H1 (cell line): ENCODE data around the gene ASS1. TPM values are rescaled to one million over a fixed set of nuclear protein-coding genes. Genes with fewer than 3 reads are reported as not detected.

Experiments used
- CTCF ChIA-PET: fragments of 300-600 bp; sonication (Branson Sonifier 250); formaldehyde crosslinking; loops from one replicate; lab custom pipeline; 2021; ENCODE audit not compliant: partially characterized antibody; lab: Charles Lee
- POLR2A ChIA-PET: fragments of 300-600 bp; sonication (Branson Sonifier 250); formaldehyde crosslinking; loops from one replicate; lab custom pipeline; 2021; ENCODE audit warnings: inconsistent platforms; ENCODE audit not compliant: partially characterized antibody; lab: Charles Lee
- DNase-seq, 2 experiments: peaks; one replicate each; pipeline versions ENCODE4 v3.0.0 to v3.0.0-alpha.2; 2010 to 2022; ENCODE audit warnings: low spot score in 2 of 2, low read depth in 1 of 2, mixed read lengths in 1 of 2
- FAIRE-seq: peaks from 2 replicates; lab custom pipeline; 2011; peaks lifted over from hg19 to GRCh38; lab: Jason Lieb, UNC
- H2AFZ ChIP-seq: 2 replicates; pipeline ENCODE4 v1.8.1; 2012; ENCODE audit warnings: low read length, inconsistent platforms
- H2AK5ac ChIP-seq: 2 replicates; pipeline ENCODE4 v1.6.1; 2013; ENCODE audit warnings: low read depth, low read length
- H2BK120ac ChIP-seq: replicated peaks from 2 replicates; pipeline ENCODE3; 2013; ENCODE audit warnings: low read depth, low read length, inconsistent platforms
- H2BK12ac ChIP-seq: 2 replicates; pipeline ENCODE4 v1.6.1; 2013; ENCODE audit warnings: low read depth, low read length
- H2BK15ac ChIP-seq: 2 replicates; pipeline ENCODE4 v1.6.1; 2013; ENCODE audit warnings: low read length
- H2BK20ac ChIP-seq: 2 replicates; pipeline ENCODE4 v1.6.1; 2013; ENCODE audit warnings: low read length
- H2BK5ac ChIP-seq: 2 replicates; pipeline ENCODE4 v1.6.1; 2013; ENCODE audit warnings: low read depth, low read length
- H3K14ac ChIP-seq: 2 replicates; pipeline ENCODE4 v1.6.1; 2013; ENCODE audit warnings: inconsistent platforms; ENCODE audit not compliant: insufficient read length
- H3K18ac ChIP-seq: 2 replicates; pipeline ENCODE4 v1.6.1; 2013; ENCODE audit warnings: low read length; ENCODE audit errors: extremely low read depth
- H3K23ac ChIP-seq: 2 replicates; pipeline ENCODE4 v1.6.1; 2013; ENCODE audit warnings: inconsistent platforms; ENCODE audit not compliant: insufficient read length
- H3K23me2 ChIP-seq: 2 replicates; pipeline ENCODE4 v1.6.1; 2013; ENCODE audit warnings: low read depth, low read length
- H3K27ac ChIP-seq: 2 replicates; pipeline ENCODE4 v1.6.1; 2011; ENCODE audit warnings: low read depth, low read length, inconsistent platforms
- H3K27me3 ChIP-seq, 4 experiments: replicated peaks in 1 of 4; 1 replicate in 1 of 4; 2 replicates in 3 of 4; pipeline versions ENCODE4 v1.6.1 to v1.8.1; 2011 to 2013; ENCODE audit warnings: low read length in 3 of 4, mild to moderate bottlenecking in 3 of 4, inconsistent platforms in 2 of 4, mixed read lengths in 2 of 4, moderate library complexity in 1 of 4; ENCODE audit not compliant: control insufficient read depth in 3 of 4, insufficient read depth in 3 of 4; ENCODE audit errors: extremely low read depth in 1 of 4
- H3K36me3 ChIP-seq, 4 experiments: 2 replicates each; pipeline versions ENCODE4 v1.6.1 to v1.8.1; 2011 to 2013; ENCODE audit warnings: mild to moderate bottlenecking in 4 of 4, low read length in 3 of 4, moderate library complexity in 2 of 4, control low read depth in 1 of 4, inconsistent platforms in 1 of 4; ENCODE audit not compliant: insufficient read depth in 4 of 4, control insufficient read depth in 2 of 4
- H3K4ac ChIP-seq: replicated peaks from 2 replicates; pipeline ENCODE3; 2013; ENCODE audit warnings: low read length, low read depth, mixed read lengths, inconsistent platforms; ENCODE audit not compliant: insufficient read length
- H3K4me1 ChIP-seq, 4 experiments: replicated peaks in 1 of 4; 1 replicate in 1 of 4; 2 replicates in 3 of 4; pipeline versions ENCODE4 v1.6.1 to v1.8.1; 2011 to 2013; ENCODE audit warnings: low read length in 3 of 4, inconsistent platforms in 2 of 4, mixed read lengths in 1 of 4; ENCODE audit not compliant: insufficient read depth in 4 of 4, control insufficient read depth in 3 of 4
- H3K4me2 ChIP-seq, 2 experiments: 2 replicates each; pipeline versions ENCODE4 v1.6.1 to v1.8.1; 2011 to 2013; ENCODE audit warnings: low read depth in 2 of 2, low read length in 2 of 2, control low read depth in 1 of 2, inconsistent platforms in 1 of 2, mild to moderate bottlenecking in 1 of 2; ENCODE audit not compliant: insufficient read depth in 1 of 2
- H3K4me3 ChIP-seq, 4 experiments: fragments of 200-600, 300-600 bp in 1 of 4; sonication (generic), shearing (Covaris generic), sonication (Bioruptor Twin) in 1 of 4; 2 replicates each; pipeline versions ENCODE4 v1.5.1 to v1.8.1; 2011 to 2016; ENCODE audit warnings: low read length in 4 of 4, low read depth in 3 of 4, control low read depth in 2 of 4, inconsistent platforms in 2 of 4, mild to moderate bottlenecking in 2 of 4, mixed read lengths in 1 of 4, moderate library complexity in 1 of 4; ENCODE audit not compliant: insufficient read depth in 2 of 4; ENCODE audit errors: extremely low read depth in 1 of 4
- H3K56ac ChIP-seq: replicated peaks from 2 replicates; pipeline ENCODE3; 2013; ENCODE audit warnings: low read depth, mild to moderate bottlenecking, mixed read lengths, low read length, inconsistent platforms; ENCODE audit not compliant: insufficient read length
- H3K79me1 ChIP-seq: 2 replicates; pipeline ENCODE4 v1.6.1; 2013; ENCODE audit warnings: low read depth, low read length, control low read depth
- H3K79me2 ChIP-seq, 2 experiments: 2 replicates each; pipeline versions ENCODE4 v1.6.1 to v1.8.1; 2012 to 2013; ENCODE audit warnings: low read length in 2 of 2, mild to moderate bottlenecking in 2 of 2, inconsistent platforms in 1 of 2; ENCODE audit not compliant: insufficient read depth in 2 of 2, control insufficient read depth in 1 of 2
- H3K9ac ChIP-seq, 4 experiments: replicated peaks in 1 of 4; 1 replicate in 1 of 4; 2 replicates in 3 of 4; pipeline versions ENCODE4 v1.6.1 to v1.8.1; 2011 to 2013; ENCODE audit warnings: low read depth in 3 of 4, low read length in 3 of 4, control low read depth in 2 of 4, mild to moderate bottlenecking in 2 of 4, moderate library complexity in 2 of 4, inconsistent platforms in 1 of 4; ENCODE audit errors: extremely low read depth in 1 of 4
- H3K9me3 ChIP-seq, 2 experiments: 2 replicates each; pipeline versions ENCODE4 v1.6.1 to v1.8.1; 2012 to 2013; ENCODE audit warnings: mild to moderate bottlenecking in 2 of 2, moderate library complexity in 2 of 2, control low read depth in 1 of 2, inconsistent platforms in 1 of 2, low read depth in 1 of 2, low read length in 1 of 2, mixed read lengths in 1 of 2; ENCODE audit not compliant: insufficient read depth in 2 of 2
- H4K20me1 ChIP-seq, 2 experiments: replicated peaks in 1 of 2; 2 replicates each; pipeline versions ENCODE3 to v1.8.1; 2011 to 2013; ENCODE audit warnings: inconsistent platforms in 2 of 2, low read length in 2 of 2, mild to moderate bottlenecking in 1 of 2; ENCODE audit not compliant: insufficient read depth in 2 of 2, control insufficient read depth in 1 of 2
- H4K5ac ChIP-seq: 2 replicates; pipeline ENCODE4 v1.6.1; 2013; ENCODE audit warnings: low read length, low read depth, mixed read lengths, inconsistent platforms; ENCODE audit not compliant: insufficient read length
- H4K8ac ChIP-seq: 2 replicates; pipeline ENCODE4 v1.8.0; 2013; ENCODE audit warnings: mild to moderate bottlenecking, moderate library complexity, low read length, inconsistent platforms; ENCODE audit not compliant: insufficient read depth; ENCODE audit errors: extremely low read depth
- H4K91ac ChIP-seq: replicated peaks from 2 replicates; pipeline ENCODE3; 2013; ENCODE audit warnings: low read length, mixed read lengths, inconsistent platforms; ENCODE audit not compliant: insufficient read length
- ATF2 ChIP-seq: IDR thresholded peaks from 2 replicates; pipeline ENCODE4 v1.6.1; 2012; ENCODE audit warnings: low read length, inconsistent platforms
- CEBPB ChIP-seq: IDR thresholded peaks from 2 replicates; pipeline ENCODE4 v1.6.1; 2012; ENCODE audit warnings: low read depth, low read length
- KDM1A ChIP-seq: fragments of 200-600, 300-600 bp; sonication (generic); IDR thresholded peaks from 2 replicates; pipeline ENCODE4 v1.7.1; 2016; ENCODE audit warnings: mild to moderate bottlenecking, low read length, borderline replicate concordance
- NANOG ChIP-seq: IDR thresholded peaks from 2 replicates; pipeline ENCODE4 v1.6.1; 2011; ENCODE audit warnings: low read length, low read depth, mild to moderate bottlenecking, inconsistent platforms; ENCODE audit not compliant: insufficient read depth, poor library complexity, severe bottlenecking
- NRF1 ChIP-seq: IDR thresholded peaks from 2 replicates; pipeline ENCODE4 v1.6.1; 2011; ENCODE audit warnings: mild to moderate bottlenecking, low read depth, low read length, improper control_type of control experiment
- PHF8 ChIP-seq: fragments of 200-600 bp; sonication (generic); conservative IDR thresholded peaks from 2 replicates; pipeline ENCODE4 v1.7.1; 2012; ENCODE audit warnings: low read depth, mild to moderate bottlenecking, inconsistent platforms, low read length, moderate library complexity
- RXRA ChIP-seq: IDR thresholded peaks from 2 replicates; pipeline ENCODE4 v1.6.1; 2011; ENCODE audit warnings: low read depth, mild to moderate bottlenecking, low read length, moderate library complexity; ENCODE audit not compliant: insufficient read depth
- SIX5 ChIP-seq: IDR thresholded peaks from 2 replicates; pipeline ENCODE4 v1.6.1; 2011; ENCODE audit warnings: mild to moderate bottlenecking, low read depth, low read length
- SP1 ChIP-seq: IDR thresholded peaks from 2 replicates; pipeline ENCODE4 v1.6.1; 2011; ENCODE audit warnings: low read depth, low read length
- SP4 ChIP-seq: IDR thresholded peaks from 2 replicates; pipeline ENCODE4 v1.6.1; 2012; ENCODE audit warnings: low read length, inconsistent platforms
- TEAD4 ChIP-seq: IDR thresholded peaks from 2 replicates; pipeline ENCODE4 v1.6.1; 2012; ENCODE audit warnings: low read depth, low read length, inconsistent platforms, mixed read lengths
- WGBS, 2 experiments: shearing (Covaris generic) in 1 of 2; methylation state at CpG; one replicate each; pipeline versions ENCODE4 v1.1.6 to v1.1.7; 2013 to 2015; ENCODE audit warnings: low lambda C conversion rate in 2 of 2, mixed read lengths in 2 of 2, inconsistent platforms in 1 of 2, low coverage in 1 of 2, missing lambda C conversion rate in 1 of 2; ENCODE audit not compliant: insufficient replicate concordance in 2 of 2, insufficient coverage in 1 of 2, insufficient read length in 1 of 2; ENCODE audit errors: extremely low coverage in 1 of 2, missing lambda C conversion rate in 1 of 2; 5-methylcytosine and 5-hydroxymethylcytosine counted together
- polyA plus RNA-seq, 7 experiments: library from polyadenylated mRNA; depleted of rRNA in 3 of 7; stranded (reverse) in 5 of 7; unstranded in 2 of 7; fragments of >200 nt in 5 of 7; fragments of 200-250 nt in 2 of 7; gene quantifications; 1 replicate in 5 of 7; 2 replicates in 1 of 7; 4 replicates in 1 of 7; pipeline versions ENCODE4 v1.2.1 to v1.2.3, GENCODE V29; 2011 to 2013; ENCODE audit warnings: missing spikeins in 2 of 7, mixed read lengths in 2 of 7
- total RNA-seq: library from RNA; stranded (reverse); fragmentation: NEBNext Ultra II Directional; extraction: Animal tissue kit (Norgen Biotek cat#: 25700); gene quantifications from 2 replicates; pipeline ENCODE4 v1.2.1, GENCODE V29; 2021

The ASS1 gene
- total and polyA plus RNA-seq, 2 of the 8 experiments (the other 6 are each of a cell fraction or from before 2014, with no cell fraction given): 108 to 296 TPM

DNA sequence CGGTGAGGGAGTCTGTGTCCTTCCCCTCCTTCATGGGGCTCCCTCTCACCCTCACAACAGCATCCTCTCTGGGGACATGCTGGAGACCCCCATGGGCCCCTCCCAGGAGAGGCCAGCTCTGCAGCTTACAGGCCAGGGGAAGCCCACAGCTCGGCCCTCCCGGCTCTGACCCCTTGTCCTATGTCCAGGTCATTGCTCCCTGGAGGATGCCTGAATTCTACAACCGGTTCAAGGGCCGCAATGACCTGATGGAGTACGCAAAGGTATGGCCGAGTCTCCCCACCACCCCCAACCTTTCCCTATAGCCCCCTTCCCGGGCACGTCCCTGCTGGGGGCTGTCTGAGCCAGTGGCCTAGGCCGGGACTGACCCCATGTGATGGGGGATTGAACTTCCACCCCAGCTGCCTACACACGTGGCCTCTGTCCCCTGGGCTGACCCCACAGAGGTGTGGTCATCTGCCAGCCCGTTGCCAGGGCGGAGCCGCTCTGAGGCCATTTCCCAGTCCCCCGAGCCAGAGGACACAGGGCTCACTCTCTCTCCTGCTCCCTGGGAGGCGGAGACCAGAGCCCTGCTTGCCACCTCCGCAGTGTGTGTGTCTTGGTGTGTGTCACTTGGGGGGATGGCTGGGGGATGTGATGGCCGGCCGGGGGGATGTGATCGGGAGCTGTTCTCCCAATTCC lies 21.9 kb downstream of the ASS1 start:
- Histone ChIP-seq H3K27ac (no peak overlapping the region), H3K23me2 (no peaks in the 10 kb centered on the region), H3K23ac (no peak overlapping the region), H2BK15ac (no peak overlapping the region), H3K56ac (no peak overlapping the region), H3K4me2 (no peak overlapping the region), H3K18ac (no peak overlapping the region), H3K9me3 (no peaks in the 10 kb centered on the region), H3K4me1 (peaks cover 0 to 11% (median 0%) of the 10 kb centered on the region in 4 experiments; a peak in 2 of 7 replicates), H3K4ac (no peak overlapping the region), H2BK20ac (no peak overlapping the region), H3K36me3 (peaks cover 0 to 31% (median 0%) of the 10 kb centered on the region in 4 experiments; a peak in 2 of 8 replicates), H4K91ac (no peak overlapping the region), H2BK120ac (no peak overlapping the region), H2AK5ac (no peak overlapping the region), H3K4me3 (no peak overlapping the region), H3K79me1 (no peaks in the 10 kb centered on the region), H3K79me2 (no peaks in the 10 kb centered on the region), H3K27me3 (no peaks in the 10 kb centered on the region), H2BK12ac (no peak overlapping the region), H4K5ac (no peak overlapping the region), H4K20me1 (peaks cover 0 to 2% of the 10 kb centered on the region in 2 experiments), H3K9ac (no peak overlapping the region), H2BK5ac (no peak overlapping the region), H4K8ac (no peak overlapping the region; the same call in 1 of the 2 replicates), H3K14ac (no peak overlapping the region), H2AFZ (no peak overlapping the region)
- WGBS, 2 experiments: 88% methylated on average over 19 of the region's 20 CpGs; no CpG with 5 or more reads in 1 of the 2 experiments
- ChIA-PET POLR2A (interaction anchor here (1.1 to 2.3 kb wide), 5 partner anchors 13 to 70 kb away, joined by 3 to 9 read pairs (median 3); no protein-coding TSS in a partner anchor), CTCF (interaction anchor here (0.6 to 11.9 kb wide), 14 partner anchors 11 to 234 kb away, joined by 3 to 136 read pairs (median 5); partner anchors contain the start of gene PRDM12)
- DNase-seq (no peak), FAIRE-seq (no peak)
- no peak for TF ChIP-seq NANOG
- no peak for TF ChIP-seq CEBPB
- no peak for TF ChIP-seq PHF8
- TF ChIP-seq SP4: no peak
- no peak for TF ChIP-seq RXRA
- no peak for TF ChIP-seq SIX5
- TF ChIP-seq NRF1: no peak
- TF ChIP-seq SP1: no peak
- no peak for TF ChIP-seq ATF2
- no peak for TF ChIP-seq KDM1A
- TF ChIP-seq TEAD4: no peak
